Left ventricle myocardium superior (tissue), 1 donor: Measurements from ENCODE around the gene ZNF639. TPM values are rescaled to one million over a fixed set of nuclear protein-coding genes. Genes with fewer than 3 reads are reported as not detected.

Source experiments
- ATAC-seq: fragments of 200-7000 bp; cut with Tn5 transposase; one replicate; pipeline ENCODE4 v1.9.1; 2020; ENCODE audit warnings: mild to moderate bottlenecking, moderate library complexity
- DNase-seq: peaks from one replicate; pipeline ENCODE4 v3.0.0-alpha.2; 2020
- intact Hi-C: fragments of 100-400 bp; cut with micrococcal nuclease; formaldehyde crosslinking; loops from one replicate; pipeline ENCODE4 v1.11.0; 2022
- total RNA-seq: library from RNA; stranded (reverse); fragmentation: NEBNext Ultra II Directional; extraction: Animal tissue kit (Norgen Biotek cat#: 25700); gene quantifications from one replicate; pipeline ENCODE4 v1.2.1, GENCODE V29; 2021
- donor health status: DM: no; HTN: yes; CAD: no; lungs with severe emphysema.

The ZNF639 gene
- total RNA-seq, 1 donor from 2014 or later = 34.4 TPM

GRCh38 chr3:179308001-179308400, 14.8 kb upstream of the ZNF639 start:
- DNase-seq (no peak), ATAC-seq (no peak)
- intact Hi-C loops = no loop called here

GRCh38 chr3:179309225-179310078, 13.4 kb upstream of the ZNF639 start:
- intact Hi-C loops = loop anchor here (10.0 kb wide), 1 partner anchor 205 kb away; no protein-coding TSS in a partner anchor
- DNase-seq = no peak
- no peak for ATAC-seq

DNA sequence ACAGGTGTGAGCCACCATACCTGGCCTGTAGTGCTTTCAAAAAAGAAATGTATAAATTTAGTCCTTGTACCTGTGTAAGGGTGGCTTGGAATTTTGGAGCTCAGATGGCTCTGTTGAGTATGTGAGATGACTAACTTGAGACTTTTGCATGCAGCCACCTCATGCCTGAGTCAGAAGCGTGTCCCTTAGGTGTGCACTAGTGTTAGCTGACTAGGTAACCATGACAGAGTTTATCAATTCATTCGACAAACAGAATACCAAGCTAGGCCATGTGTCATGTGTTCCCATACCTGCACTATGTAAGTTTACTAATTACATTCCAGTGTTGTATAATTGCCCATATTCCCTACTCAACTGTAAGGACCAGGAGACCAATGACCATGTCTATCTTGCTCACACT, 4.0 kb upstream of the ZNF639 start:
- DNase-seq (no peak), ATAC-seq (no peak)
- intact Hi-C loops = loop anchor here (5.0 to 10.0 kb wide), 2 partner anchors 214 to 302 kb away; no protein-coding TSS in a partner anchor

- DNase-seq (no peak), ATAC-seq (no peak)
- intact Hi-C loops = no loop called here
These were observed 1.1 kb upstream of the ZNF639 start for GRCh38 chr3:179321668-179322285.

- ATAC-seq (peak; percentile 73), DNase-seq (peak; percentile 87)
- intact Hi-C loops = no loop called here
These were observed 623 bp downstream of the ZNF639 start for GRCh38 chr3:179323197-179324110.

DNA sequence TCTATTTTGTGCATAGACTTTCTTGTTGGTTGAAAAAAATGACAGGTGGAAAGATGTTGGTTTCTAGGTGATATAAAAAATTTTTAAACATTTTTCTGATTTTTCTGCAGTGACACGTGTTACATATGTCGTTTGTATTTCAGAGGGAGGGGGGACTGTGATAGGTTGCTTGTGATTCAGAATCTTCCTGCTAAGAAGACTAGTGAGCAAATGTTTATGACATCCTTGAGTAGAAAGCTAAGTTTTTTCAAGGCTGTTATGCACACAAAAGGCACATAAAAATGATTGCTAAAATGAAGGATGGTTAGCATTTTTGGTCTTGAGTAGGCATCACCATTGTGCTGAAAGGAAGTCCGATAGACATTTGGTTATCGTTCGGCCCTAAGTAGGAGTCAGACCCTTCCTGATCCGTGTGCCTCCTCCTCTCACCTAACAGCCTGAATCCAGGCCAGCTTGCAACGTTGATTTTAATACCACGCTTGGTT, 1.5 kb downstream of the ZNF639 start:
- ATAC-seq = no peak
- no peak for DNase-seq
- intact Hi-C loops = no loop called here

DNA sequence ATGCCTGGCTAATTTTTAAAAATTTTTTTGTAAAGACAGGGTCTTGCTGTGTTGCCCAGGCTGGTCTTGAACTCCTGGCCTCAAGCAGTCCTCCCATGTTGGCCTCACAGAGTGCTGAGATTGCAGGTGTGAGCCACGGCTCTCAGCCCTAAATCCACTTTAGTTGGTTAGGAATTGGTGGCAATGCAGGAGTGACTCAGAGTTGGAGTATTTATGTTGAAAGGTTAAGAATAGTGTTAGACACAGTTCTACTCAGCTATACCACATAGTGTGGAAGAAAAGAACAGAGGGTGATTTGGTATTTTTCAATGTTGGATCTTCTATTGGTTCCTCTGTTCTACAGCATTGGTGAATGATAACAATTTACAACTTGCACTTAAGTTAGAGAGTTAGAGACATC, 7.6 kb downstream of the ZNF639 start:
- ATAC-seq (no peak), DNase-seq (no peak)
- intact Hi-C loops = no loop called here

DNA sequence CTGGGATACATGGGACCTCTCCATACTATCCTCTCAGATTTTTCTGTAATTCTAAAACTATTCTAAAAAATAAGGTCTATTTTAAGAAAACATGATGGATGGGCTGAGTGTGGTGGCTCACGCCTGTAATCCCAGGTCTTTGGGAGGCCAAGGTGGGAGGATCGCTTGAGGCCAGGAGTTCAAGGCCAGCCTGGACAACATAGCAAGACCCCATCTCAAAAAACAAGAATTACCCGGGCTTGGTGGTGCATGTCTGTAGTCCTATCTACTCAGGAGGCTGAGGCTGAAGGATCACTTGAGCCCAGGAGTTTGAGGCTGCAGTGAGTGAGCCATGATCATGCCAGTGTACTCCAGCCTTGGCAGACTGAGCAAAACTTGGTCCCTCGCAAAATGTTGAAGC, 9.4 kb downstream of the ZNF639 start:
- ATAC-seq = no peak
- DNase-seq = no peak
- intact Hi-C loops = no loop called here

DNA sequence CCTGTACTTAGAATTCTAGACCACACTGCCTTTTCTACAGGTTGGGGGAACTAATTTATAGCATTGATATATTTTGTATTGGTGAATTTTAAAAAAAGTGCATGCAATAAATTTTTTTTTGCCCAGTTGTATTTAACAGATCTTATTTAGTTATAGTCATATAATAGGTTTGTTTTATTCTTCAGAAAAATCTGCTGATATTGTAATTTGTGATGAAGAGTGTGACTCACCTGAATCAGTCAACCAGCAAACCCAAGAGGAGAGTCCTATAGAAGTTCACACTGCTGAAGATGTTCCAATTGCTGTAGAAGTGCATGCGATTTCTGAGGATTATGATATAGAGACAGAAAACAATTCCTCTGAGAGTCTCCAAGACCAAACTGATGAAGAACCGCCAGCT, 10.3 kb downstream of the ZNF639 start:
- no peak for DNase-seq
- intact Hi-C loops = no loop called here
- no peak for ATAC-seq

DNA sequence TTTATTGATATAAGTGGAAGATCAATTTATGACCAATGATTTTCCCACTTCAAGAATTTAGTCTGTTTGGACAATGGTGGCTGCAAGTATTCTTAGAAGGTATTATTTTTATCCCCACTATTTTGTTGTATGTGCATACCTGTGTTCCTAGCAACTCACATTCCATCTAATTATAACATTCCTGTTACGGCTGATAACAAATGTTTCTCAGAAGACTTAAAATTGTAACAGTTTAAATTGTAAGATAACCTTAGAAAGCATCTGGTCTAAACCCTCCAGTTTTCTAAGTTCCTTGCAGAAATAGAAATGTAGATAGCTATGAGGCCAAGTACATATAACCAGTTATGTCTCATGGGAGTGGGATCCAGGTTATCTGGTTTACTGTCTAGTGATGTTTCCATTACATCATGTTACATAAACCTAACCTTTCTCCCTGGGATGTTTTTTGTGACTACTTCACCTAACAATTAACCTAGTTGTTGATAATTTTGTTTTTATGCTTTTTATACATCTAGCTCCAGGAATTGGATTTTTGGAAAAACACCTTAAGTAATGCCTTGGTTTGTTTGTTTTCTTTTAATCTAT, 13.6 kb downstream of the ZNF639 start:
- ATAC-seq (peak; percentile 83), DNase-seq (no peak)
- intact Hi-C loops = no loop called here

GRCh38 chr3:179347345-179348194, 24.7 kb downstream of the ZNF639 start, which contains the start of gene MFN1:
Gene MFN1, plus strand, starts transcription at chr3:179347709. Its CDS starts 1,143 bp downstream, at chr3:179348852.
- intact Hi-C loops = no loop called here
- peak; percentile 99 for ATAC-seq
- DNase-seq = peak; percentile 96

GRCh38 chr3:179348325-179349013, 25.6 kb downstream of the ZNF639 start:
- ATAC-seq (no peak), DNase-seq (no peak)
- intact Hi-C loops = no loop called here

DNA sequence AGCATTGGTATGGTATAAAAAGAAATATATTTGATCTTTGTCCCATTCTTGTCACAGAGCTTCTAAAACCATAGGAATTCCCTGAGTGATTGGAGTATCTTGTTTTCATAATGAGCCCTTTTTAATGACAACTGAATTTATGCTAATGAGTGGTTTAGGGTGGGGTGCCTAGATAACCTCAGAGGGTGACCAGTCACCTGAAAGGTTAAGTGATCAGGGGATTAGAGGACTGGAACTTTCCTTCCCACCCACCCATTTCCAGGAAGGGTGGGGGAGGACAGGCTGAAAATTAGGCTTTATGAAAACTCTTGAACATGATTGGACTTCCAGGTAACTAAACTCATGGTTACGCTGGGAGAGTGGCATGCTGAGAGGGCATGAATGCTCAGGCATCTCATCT, 33.2 kb downstream of the ZNF639 start:
- no peak for DNase-seq
- no peak for ATAC-seq
- intact Hi-C loops = no loop called here

DNA sequence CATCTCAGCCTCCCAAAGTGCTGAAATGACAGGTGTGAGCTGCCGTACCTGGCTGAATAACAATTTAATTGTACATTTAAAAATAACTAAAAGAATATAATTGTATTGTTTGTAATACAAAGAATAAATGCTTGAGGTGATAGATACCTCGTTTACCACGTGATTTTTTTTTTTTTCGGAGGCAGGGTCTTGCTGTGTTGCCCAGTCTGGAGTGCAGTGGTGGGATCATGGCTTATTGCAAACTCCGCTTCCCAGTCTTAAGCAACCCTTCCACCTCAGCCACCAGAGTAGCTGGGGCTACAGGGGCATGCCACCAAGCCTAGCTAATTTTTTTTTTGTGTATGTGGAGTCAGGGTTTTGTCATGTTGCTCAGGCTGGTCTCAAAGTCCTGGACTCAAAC, 40.5 kb downstream of the ZNF639 start:
- no peak for ATAC-seq
- DNase-seq = no peak
- intact Hi-C loops = no loop called here

GRCh38 chr3:179369621-179370020, 46.8 kb downstream of the ZNF639 start:
- intact Hi-C loops = no loop called here
- no peak for DNase-seq
- ATAC-seq = no peak

DNA sequence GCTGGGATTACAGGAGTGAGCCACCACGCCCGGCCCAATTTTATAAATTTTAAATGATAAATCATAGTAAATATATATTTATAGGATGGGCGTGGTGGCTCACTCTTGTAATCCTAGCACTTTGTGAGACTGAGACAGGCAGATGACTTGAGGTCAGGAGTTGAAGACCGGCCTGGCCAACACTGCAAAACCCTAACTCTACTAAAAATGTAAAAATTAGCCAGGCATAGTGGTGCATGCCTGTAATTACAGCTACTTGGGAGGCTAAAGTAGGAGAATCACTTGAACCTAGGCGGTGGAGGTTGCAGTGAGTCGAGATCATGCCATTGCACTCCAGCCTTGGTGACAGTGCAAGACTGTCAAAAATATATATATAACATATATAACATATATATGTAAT, 51.1 kb downstream of the ZNF639 start:
- intact Hi-C loops = no loop called here
- no peak for DNase-seq
- no peak for ATAC-seq

DNA sequence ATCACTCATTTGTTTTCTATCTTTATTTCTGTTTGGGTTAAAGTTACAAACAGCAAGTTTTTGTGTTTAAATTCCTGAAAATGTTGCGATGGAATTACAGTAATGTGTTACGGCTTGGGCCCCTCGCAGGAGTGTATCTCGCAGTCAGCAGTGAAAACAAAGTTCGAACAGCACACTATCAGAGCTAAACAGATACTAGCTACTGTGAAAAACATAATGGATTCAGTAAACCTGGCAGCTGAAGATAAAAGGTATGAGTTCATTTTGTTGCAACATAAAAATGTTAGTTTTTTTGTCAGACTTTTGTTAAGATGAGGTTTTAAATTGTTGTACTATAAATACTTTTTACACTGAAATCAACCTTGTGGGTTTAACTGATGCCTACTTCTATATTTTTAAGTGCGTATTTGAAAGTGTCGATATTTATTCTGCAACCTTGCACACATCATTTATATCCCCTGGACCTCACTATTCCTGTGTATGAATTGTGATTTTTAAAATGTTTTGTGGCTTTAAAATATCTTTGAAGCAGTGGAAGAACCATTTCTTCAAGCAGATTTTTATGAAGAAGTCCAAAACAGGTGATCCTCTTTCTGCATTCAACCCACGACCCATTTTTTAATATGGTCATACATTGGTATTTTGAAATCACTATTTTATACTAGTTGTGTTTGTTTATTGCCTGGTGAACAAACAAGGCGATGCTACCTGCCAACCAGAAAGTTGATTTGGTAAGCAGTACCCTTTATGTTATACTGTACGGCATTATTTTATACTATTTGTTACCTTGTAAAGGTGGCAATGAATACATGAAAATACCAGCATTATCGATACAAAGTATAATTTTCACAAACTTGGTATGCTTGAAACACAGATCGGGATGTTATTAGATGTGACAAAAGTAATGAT, 52.5 kb downstream of the ZNF639 start:
- no peak for ATAC-seq
- intact Hi-C loops = no loop called here
- no peak for DNase-seq
